GM18526 (cell line): ENCODE results near the gene DHCR24.

Source experiments
- POLR2A ChIP-seq: IDR thresholded peaks from 3 replicates; pipeline ENCODE4 v1.6.1; 2011; ENCODE audit not compliant: insufficient read length; ENCODE audit errors: extremely low read depth

The DHCR24 gene

GRCh38 chr1:54809496-54810074 is 77.4 kb downstream of the DHCR24 start:
- TF ChIP-seq POLR2A = no peak

DNA sequence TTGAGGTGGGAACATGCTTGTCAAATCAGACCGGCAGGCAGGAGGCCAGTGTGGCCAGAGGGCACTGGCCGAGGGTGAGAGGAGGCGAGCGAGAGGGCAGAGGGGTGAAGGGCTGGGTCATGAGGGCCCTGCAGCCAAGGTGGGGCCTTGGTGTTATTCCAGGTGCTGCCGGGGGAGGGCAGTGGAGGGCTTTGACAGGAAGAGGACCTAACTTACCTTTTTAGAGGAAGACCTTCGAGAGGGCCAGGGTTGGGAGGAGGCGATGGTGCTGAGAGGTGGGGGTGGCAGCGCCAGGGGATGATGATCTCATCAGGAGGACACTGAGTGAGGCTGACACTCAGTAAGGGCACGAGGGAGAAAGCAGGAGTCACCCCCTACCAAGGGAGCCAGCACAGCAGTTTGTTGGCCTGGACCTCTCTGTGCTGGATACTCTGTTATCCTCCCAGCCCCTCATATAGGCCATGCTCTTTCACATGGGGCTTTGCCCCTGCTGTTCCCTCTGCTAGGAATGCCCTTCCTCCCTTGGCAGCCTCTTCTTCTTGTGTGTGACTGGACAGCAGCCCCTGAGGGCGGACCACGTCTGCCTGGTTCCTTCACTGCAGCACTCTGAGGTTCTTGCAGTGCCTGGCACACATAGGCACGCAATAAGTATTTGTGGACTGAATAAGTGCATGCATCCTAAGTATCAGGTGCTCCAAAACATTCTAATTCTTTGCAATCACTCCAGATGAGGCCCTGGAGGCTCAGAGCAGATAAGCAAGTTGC is 78.4 kb downstream of the DHCR24 start:
- no peak for TF ChIP-seq POLR2A

DNA sequence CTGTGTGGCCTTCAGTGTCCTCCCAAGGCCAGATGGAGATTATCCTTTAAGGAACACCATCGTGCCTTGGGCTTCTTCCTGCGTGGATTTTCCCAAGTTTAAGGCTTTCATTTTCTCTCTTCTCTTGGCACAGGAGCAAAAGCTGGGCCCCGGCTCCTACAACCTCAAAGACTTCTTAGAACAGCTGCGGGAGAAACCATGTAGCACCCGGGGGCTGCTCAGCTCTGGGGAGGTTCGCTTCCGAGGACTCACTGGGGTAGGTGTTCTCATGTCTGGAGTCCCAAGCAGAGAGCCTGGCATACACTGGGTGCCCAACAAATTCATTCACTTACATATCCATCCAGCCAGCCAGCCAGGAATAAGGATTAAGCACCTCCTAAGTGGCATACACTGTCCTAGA is 79.2 kb downstream of the DHCR24 start:
- TF ChIP-seq POLR2A = no peak

DNA sequence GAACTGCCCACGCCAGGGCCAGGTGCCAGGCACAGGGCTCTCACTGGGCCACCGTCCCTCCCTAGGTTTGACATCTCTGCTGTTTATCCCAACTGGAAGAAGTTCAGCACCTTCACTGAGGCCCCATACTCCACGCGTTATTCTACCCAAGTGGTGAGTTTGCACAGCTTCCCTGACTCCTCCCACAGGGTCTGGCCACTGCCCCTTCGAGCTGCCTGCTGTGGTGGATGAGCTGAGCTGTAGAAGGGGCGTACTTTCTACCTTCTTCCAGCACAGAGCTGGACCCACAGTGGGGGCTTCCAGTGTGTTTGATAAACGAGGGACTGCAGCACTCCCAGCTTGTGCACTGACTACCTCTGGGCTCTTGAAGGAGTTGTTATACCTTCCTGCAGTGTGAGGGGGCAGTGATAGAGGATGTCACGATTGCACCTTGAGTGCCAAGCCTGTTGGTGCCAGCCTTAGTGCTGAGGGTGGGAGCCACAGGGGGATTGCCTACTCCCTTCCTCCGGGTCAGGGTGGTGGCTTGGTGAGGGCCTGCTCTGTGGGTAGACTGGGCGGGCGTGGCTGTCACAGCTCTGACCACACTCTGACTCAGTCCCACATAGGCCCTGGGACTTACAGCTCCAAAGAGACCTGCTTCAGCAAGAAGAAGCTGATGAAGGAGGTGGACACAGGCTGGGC is 79.9 kb downstream of the DHCR24 start:
- TF ChIP-seq POLR2A = no peak

GRCh38 chr1:54805981-54806381 is 81.0 kb downstream of the DHCR24 start:
- TF ChIP-seq POLR2A = no peak

GRCh38 chr1:54805466-54805865 is 81.5 kb downstream of the DHCR24 start:
- TF ChIP-seq POLR2A = no peak

GRCh38 chr1:54804471-54805132 is 82.4 kb downstream of the DHCR24 start:
- TF ChIP-seq POLR2A = no peak

- TF ChIP-seq POLR2A = no peak
These were observed 83.1 kb downstream of the DHCR24 start for GRCh38 chr1:54803761-54804470.

GRCh38 chr1:54800899-54801759 is 85.9 kb downstream of the DHCR24 start, which contains the start of gene TTC22:
TSS of gene TTC22 (minus strand) at chr1:54801323. CDS start at chr1:54801163, 160 bp downstream.
- TF ChIP-seq POLR2A = peak; percentile 20

DNA sequence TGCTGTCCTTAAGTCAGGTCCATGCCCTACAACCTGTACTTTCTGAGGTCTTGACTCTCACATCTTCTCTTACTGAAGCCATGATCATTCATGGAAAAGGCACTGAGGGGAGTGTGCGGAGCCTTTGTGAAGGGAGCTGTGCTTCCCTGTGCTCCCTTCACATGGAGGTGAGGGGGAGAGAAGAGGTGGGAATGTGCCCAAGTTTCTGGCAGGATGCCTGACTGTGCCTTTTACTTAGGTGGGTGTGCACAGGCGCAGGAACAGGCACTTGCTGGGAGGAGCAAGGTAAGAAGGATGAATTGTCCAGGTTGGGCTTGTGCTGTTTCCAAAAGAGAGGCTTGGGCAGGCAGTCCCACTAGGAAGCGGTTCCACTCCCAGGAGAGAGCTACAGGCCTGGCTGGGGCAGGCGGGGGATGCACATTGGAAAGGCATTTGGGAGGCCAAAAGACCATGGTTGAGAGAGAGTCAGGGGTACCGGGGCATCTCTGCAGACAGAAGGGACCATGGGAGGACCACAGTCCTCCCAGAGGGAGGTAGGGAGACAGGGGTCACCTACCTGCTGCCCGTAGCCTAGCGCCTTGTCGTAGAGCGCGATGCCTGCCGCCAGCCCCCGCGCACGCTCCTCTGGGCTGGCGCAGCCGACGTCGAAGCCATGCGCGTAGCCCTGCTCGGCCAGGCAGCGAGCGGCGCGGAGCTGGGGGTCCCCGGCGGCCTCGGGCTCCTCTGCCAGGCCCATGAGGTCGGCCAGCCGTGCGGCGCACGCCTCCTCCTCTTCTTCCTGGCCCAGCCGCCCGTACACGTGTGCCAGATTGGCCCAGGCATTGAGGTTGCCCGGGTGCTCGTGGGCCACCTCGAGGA is 86.7 kb downstream of the DHCR24 start:
- no peak for TF ChIP-seq POLR2A
